Upper lobe of right lung (tissue), 1 donor: ENCODE results near the gene TAF13. TPM values are rescaled to one million over a fixed set of nuclear protein-coding genes. Genes with fewer than 3 reads are reported as not detected.

Source experiments
- ATAC-seq: fragments of 200-7000 bp; cut with Tn5 transposase; one replicate; pipeline ENCODE4 v1.9.1; 2020; ENCODE audit warnings: mild to moderate bottlenecking, moderate library complexity
- DNase-seq: peaks from one replicate; pipeline ENCODE4 v3.0.0-alpha.2; 2020
- H3K27ac ChIP-seq: fragments of 200-600 bp; one replicate; pipeline ENCODE4 v1.8.0; 2022
- H3K27me3 ChIP-seq: fragments of 200-600 bp; one replicate; pipeline ENCODE4 v1.8.0; 2022; ENCODE audit warnings: mild to moderate bottlenecking
- H3K36me3 ChIP-seq: fragments of 200-600 bp; one replicate; pipeline ENCODE4 v1.8.0; 2022
- H3K4me1 ChIP-seq: fragments of 200-600 bp; one replicate; pipeline ENCODE4 v1.8.0; 2022
- H3K4me3 ChIP-seq: fragments of 200-600 bp; one replicate; pipeline ENCODE4 v1.8.0; 2022; ENCODE audit warnings: mild to moderate bottlenecking
- H3K9me3 ChIP-seq: fragments of 200-600 bp; one replicate; pipeline ENCODE4 v1.8.0; 2022
- CTCF ChIP-seq: fragments of 200-600 bp; IDR thresholded peaks from one replicate; pipeline ENCODE4 v1.8.0; 2022; ENCODE audit warnings: antibody characterized with exemption
- intact Hi-C: fragments of 100-400 bp; cut with DNase I; formaldehyde crosslinking; loops from one replicate; pipeline ENCODE4 v1.11.0; 2022
- total RNA-seq: library from RNA; stranded (reverse); fragmentation: NEBNext Ultra II Directional; extraction: Animal tissue kit (Norgen Biotek cat#: 25700); gene quantifications from one replicate; pipeline ENCODE4 v1.2.1, GENCODE V29; 2021
- donor health status: DM: no; HTN: yes; CAD: no; lungs with severe emphysema.

TAF13 gene
- total RNA-seq, 1 donor from 2014 or later, result 41.1 TPM

- intact Hi-C loops, result no loop called here
- Histone ChIP-seq H3K27ac (no peak overlapping the region), H3K9me3 (no peaks in the 10 kb centered on the region), H3K4me1 (no peaks in the 10 kb centered on the region), H3K4me3 (no peak overlapping the region), H3K36me3 (no peaks in the 10 kb centered on the region), H3K27me3 (no peaks in the 10 kb centered on the region)
- no peak for ATAC-seq
- DNase-seq, result no peak
- no peak for TF ChIP-seq CTCF
Observed at GRCh38 chr1:109050228-109050995, 25.4 kb downstream of the TAF13 start.

- H3K9me3 ChIP-seq, result no peaks in the 10 kb centered on the region
- intact Hi-C loops, result no loop called here
Observed at GRCh38 chr1:109048335-109048734, 27.5 kb downstream of the TAF13 start.

GRCh38 chr1:109047339-109047738 lies 28.5 kb downstream of the TAF13 start:
- DNase-seq, result no peak
- no peaks in the 10 kb centered on the region for H3K36me3 ChIP-seq
- H3K4me3 ChIP-seq, result no peak overlapping the region
- TF ChIP-seq CTCF, result no peak
- no peak for ATAC-seq
- H3K27me3 ChIP-seq, result no peaks in the 10 kb centered on the region
- H3K4me1 ChIP-seq, result no peaks in the 10 kb centered on the region
- no peaks in the 10 kb centered on the region for H3K9me3 ChIP-seq
- H3K27ac ChIP-seq, result no peak overlapping the region
- intact Hi-C loops, result no loop called here

More at GRCh38 chr1:109048335-109048734, 27.5 kb downstream of the TAF13 start:
- H3K27me3 ChIP-seq, result no peaks in the 10 kb centered on the region
- H3K27ac ChIP-seq, result no peak overlapping the region
- no peak overlapping the region for H3K4me3 ChIP-seq
- TF ChIP-seq CTCF, result no peak
- no peak for ATAC-seq
- H3K4me1 ChIP-seq, result no peaks in the 10 kb centered on the region
- no peaks in the 10 kb centered on the region for H3K36me3 ChIP-seq
- DNase-seq, result no peak

- intact Hi-C loops, result no loop called here
- no peak overlapping the region for H3K4me3 ChIP-seq
- no peaks in the 10 kb centered on the region for H3K36me3 ChIP-seq
- ATAC-seq (no peak), DNase-seq (no peak)
- no peaks in the 10 kb centered on the region for H3K9me3 ChIP-seq
- no peak for TF ChIP-seq CTCF
- no peaks in the 10 kb centered on the region for H3K4me1 ChIP-seq
- H3K27ac ChIP-seq, result no peak overlapping the region
- no peaks in the 10 kb centered on the region for H3K27me3 ChIP-seq
Observed at GRCh38 chr1:109046671-109047070, 29.1 kb downstream of the TAF13 start.

- no peak overlapping the region for H3K4me3 ChIP-seq
- no peak for TF ChIP-seq CTCF
- no peaks in the 10 kb centered on the region for H3K27me3 ChIP-seq
- H3K9me3 ChIP-seq, result no peaks in the 10 kb centered on the region
- H3K4me1 ChIP-seq, result peaks cover 1% of the 10 kb centered on the region
- no peak for DNase-seq
- H3K36me3 ChIP-seq, result no peaks in the 10 kb centered on the region
- intact Hi-C loops, result no loop called here
- no peak for ATAC-seq
- H3K27ac ChIP-seq, result no peak overlapping the region
Observed at GRCh38 chr1:109045595-109045994, 30.2 kb downstream of the TAF13 start.
